Stimulated activated CD8-positive, alpha-beta memory T cell treated with anti-CD3 and anti-CD28 coated beads, Interleukin-7, amount 100 ng/mL, for 1 hour (primary cell): ENCODE results near the gene BCL2L13.
"Not testable (repeated sequence)": the region's sequence is repeated elsewhere in the genome, so short reads cannot be mapped to it uniquely, and the experiment has no call there.

Experiments
- DNase-seq, 2 donors: peaks; one replicate each; pipeline ENCODE4 v3.0.0-alpha.2; 2020; ENCODE audit warnings: low read depth in 2 of 2

BCL2L13 gene

DNA sequence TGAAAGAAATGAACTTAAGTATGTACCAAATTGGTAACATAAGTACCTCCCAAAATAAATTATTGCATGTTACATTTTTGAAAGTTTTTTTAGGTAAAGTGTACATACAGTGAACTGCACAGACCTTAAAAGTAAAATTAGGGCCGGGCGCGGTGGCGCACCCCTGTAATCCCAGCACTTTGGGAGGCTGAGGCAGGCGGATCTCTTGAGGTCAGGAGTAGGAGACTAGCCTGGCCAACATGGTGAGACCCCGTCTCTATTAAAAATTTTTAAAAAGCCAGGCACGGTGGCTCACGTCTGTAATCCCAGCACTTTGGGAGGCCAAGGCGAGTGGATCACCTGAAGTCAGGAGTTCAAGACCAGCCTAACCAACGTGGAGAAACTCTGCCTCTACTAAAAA lies 1.7 kb upstream of the BCL2L13 start:
- DNase-seq = not testable (repeated sequence)

DNA sequence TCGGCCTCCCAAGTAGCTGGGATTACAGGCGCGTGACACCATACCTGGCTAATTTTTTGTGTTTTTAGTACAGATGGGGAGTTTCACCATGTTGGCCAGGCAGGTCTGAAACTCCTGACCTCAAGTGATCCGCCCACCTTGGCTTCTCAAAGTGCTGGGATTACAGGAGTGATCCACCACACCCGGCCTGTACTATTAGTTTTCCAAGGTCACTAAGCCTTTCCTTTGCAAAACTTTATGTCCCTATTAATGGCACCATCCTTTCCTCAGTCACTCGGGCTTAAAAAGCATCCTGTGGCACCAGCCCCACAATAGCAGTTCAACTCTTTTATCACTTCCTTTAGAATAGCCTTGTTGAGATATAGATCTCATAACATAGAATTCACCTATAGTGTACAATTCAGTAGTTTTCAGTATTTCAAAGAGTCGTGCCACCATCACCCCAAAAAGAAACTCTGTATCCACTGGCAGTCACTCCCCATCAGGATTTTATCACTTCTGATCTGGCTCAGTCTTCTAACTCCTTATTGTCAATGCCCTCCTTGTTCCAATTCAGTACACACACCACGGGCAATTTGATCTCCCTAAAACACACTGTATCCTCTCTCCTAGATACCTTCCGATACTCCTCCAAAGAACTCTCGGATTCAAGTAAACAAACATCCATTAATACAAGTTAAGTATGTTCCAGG lies 921 bp upstream of the BCL2L13 start:
- DNase-seq = no peak

DNA sequence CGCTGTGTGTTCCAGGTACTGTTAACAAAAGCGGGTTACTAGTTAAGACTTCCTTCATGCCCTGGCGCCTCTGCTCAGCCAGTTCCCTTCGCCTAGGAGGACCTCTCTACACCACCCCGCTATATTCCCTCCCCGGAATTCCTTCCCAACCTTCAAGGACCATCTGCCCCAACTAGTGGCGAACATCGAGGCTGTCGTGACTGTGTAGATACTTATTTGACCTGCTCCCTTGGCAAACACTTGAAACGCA lies 450 bp upstream of the BCL2L13 start:
- DNase-seq = no peak

GRCh38 chr22:17639247-17639741 lies 737 bp downstream of the BCL2L13 start:
- DNase-seq = no peak

- DNase-seq = no peak
Observed at GRCh38 chr22:17641269-17641668, 2.7 kb downstream of the BCL2L13 start.

DNA sequence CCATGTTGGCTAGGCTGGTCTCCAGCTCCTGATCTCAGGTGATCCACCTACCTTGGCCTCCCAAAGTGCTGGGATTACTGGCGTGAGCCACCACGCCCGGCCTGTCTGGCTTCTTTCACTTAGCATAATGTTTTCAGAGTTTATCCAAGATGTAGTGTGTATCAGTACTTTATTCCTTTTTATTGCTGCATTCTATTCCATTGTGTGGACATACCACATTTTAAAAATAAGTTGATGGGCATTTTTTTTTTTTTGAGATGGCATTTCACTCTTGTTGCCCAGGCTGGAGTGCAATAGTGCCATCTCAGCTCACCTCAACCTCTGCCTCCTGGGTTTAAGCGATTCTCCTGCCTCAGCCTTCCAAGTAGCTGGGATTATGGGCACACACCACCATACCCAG lies 3.8 kb downstream of the BCL2L13 start:
- DNase-seq = not testable (repeated sequence)

GRCh38 chr22:17647452-17647851 lies 8.9 kb downstream of the BCL2L13 start:
- no peak for DNase-seq

GRCh38 chr22:17647991-17648390 lies 9.4 kb downstream of the BCL2L13 start:
- DNase-seq = no peak

GRCh38 chr22:17648569-17648968 lies 10.0 kb downstream of the BCL2L13 start:
- DNase-seq = no peak

GRCh38 chr22:17655289-17655688 lies 16.7 kb downstream of the BCL2L13 start:
- DNase-seq = no peak

DNA sequence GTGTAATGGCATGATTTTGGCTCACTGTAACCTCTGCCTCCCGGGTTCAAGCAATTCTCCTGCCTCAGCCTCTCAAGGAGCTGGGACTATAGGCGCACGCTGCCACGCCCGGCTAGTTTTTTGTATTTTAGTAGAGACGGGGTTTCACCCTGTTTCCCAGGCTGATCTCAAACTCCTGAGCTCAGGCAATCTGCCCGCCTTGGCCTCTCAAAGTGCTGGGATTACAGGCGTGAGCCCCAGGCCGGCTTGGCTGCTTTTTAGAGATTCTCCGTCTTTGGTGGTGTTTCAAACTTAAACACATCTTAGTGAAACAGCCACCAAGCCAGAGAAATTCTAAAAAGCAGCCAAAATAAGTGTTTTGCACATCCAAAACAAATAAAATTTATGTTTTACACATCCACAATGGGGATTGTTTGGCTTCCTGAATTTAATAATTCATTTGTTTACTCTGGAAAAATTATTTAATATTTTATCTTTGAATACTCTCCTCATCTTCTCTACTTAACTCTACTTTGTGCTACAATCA lies 18.4 kb downstream of the BCL2L13 start:
- DNase-seq = no peak

GRCh38 chr22:17664414-17665055 lies 26.0 kb downstream of the BCL2L13 start:
- DNase-seq = no peak

- DNase-seq = no peak
Observed at GRCh38 chr22:17665248-17665647, 26.7 kb downstream of the BCL2L13 start.

DNA sequence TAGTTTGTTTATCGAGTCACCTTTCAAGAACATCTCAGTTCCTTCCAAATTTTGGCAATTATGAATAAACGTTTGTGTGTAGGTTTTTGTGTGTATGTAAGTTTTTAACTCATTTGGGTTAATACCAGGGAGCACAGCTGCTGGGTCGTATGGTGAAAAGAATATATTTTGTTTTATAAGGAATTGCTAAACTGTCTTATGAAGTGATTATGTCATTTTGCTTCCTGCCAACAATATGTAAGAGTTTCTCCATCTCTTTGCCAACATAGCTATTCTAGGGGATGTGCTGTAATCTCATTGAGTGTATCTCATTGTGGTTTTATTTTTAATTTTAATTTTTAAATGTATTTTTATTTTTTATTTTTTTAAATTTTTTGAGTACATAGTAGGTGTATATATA lies 27.3 kb downstream of the BCL2L13 start:
- no peak for DNase-seq

DNA sequence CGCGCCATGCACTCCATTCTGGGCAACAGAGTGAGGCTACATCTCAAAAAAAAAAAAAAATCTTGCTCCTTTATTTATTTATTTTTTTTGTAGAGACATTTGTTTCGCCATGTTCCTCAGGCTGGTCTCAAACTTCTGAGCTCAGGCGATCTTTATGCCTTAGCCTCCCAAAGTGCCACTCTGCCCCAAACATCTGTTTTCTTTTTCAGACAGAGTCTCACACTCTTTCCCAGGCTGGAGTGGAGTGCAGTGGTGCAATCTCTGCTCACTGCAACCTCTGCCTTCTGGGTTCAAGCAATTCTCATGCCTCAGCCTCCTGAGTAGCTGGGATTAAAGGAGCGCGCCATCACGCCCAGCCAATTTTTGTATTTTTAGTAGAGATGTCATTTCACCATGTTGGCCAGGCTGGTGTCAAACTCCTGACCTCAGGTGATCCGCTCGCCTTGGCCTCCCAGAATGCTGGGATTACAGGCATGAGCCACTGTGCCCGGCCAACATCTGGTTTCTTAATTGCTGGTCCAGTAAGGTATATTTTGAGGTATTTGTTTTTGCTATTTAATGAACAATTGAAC lies 33.0 kb downstream of the BCL2L13 start:
- not testable (repeated sequence) for DNase-seq

GRCh38 chr22:17672417-17672991 lies 33.9 kb downstream of the BCL2L13 start:
- DNase-seq = no peak

- DNase-seq = no peak
Observed at GRCh38 chr22:17674152-17674551, 35.6 kb downstream of the BCL2L13 start.

DNA sequence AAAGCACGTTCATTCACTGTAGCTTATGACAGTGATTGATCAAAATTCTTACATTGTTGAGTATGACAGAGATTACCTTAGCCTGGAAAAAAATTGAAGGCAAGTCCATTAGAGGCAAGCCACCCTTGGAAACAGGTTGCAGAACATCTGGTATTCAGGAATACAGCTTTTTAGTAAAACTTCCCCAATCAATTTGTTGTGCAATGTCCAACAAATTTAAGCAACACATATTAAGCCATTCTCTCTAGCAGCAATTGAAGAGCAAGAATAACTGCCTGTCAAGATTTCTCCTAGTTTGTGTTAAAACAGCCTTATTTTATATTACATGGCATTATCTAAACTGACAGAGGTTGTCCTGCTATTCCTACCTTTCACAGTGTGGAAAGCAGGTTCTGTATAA lies 37.0 kb downstream of the BCL2L13 start:
- DNase-seq = no peak

DNA sequence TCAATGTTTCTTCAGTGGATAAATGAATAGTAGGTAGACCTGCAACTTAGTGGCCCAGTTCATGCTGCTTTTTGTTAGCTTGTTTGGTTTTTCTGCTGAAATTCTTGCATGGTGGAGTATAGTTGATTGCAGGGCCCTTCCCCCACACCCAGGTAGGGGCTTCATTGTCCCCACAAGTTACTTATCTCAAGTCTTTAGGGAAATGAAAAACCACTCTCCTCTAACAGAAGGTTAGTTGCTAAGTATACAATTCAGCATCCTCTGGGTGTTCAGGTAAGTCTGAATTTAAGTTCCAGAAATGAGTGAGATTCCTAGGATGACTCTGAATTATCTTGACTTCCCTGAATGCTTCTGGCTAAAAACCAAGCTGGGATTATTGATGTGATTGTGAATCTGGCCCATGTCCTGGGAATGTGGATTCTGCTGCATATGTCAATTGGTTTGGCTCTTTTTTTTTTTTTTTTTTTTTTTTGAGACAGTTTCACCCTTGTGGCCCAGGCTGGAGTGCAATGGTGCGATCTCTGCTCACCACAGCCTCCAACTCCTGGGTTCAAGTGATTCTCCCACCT lies 40.3 kb downstream of the BCL2L13 start:
- DNase-seq = no peak

GRCh38 chr22:17684245-17684644 lies 45.7 kb downstream of the BCL2L13 start:
- no peak for DNase-seq

- DNase-seq = no peak
Observed at GRCh38 chr22:17692841-17693240, 54.3 kb downstream of the BCL2L13 start.

DNA sequence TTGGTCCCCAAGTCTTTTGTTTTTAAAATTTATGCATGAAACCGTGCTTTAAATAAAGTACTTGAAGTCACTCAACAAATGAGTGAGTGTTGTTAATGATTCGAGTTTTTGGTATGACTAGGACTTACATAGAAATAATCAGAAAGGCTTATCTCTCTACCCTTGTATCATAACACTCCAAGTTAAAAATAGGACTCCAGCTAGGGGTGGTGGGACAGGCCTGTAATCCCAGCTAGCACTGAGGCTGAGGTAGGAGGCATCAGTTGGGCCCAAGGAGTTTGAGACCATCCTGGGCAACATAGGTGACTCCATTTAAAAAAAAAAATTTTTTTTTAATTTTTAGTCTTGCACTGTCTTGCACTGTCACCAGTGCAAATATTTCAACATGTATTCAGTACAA lies 55.6 kb downstream of the BCL2L13 start:
- no peak for DNase-seq

DNA sequence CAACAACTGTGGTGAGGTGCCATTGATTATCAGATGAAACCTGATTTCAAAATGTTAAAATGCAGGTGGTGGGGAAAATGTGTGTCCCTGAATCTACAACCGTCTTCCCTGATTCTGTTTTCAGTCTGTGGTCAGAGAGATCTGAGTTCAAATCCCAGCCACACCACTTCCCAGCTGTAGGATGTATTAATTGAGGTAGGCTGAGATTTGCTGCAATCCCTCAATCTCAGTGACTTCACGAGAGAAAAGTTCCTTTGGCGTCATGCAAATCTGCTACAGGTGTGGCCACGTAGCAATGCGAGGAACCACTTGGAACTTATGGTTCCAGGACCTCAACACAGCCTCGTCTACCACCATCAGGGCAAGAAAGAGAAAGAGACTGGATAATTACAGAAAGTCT lies 56.2 kb downstream of the BCL2L13 start:
- DNase-seq = no peak
